WTC11 (cell line): ENCODE data around the gene SOX8. TPM values are rescaled to one million over a fixed set of nuclear protein-coding genes. Genes with fewer than 3 reads are reported as not detected.

Experiments used
- ATAC-seq: fragments of 200-7000 bp; cut with Tn5 transposase; 2 replicates; pipeline ENCODE4 v1.10.0; 2021; ENCODE audit warnings: mild to moderate bottlenecking, moderate library complexity
- CTCF ChIA-PET: fragments of 300-600 bp; sonication (Branson Sonifier 250); formaldehyde crosslinking; loops from one replicate; lab custom pipeline; 2021; ENCODE audit warnings: antibody characterized with exemption; lab: Charles Lee
- POLR2A ChIA-PET: fragments of 350-600 bp; sonication (Branson Sonifier 250); formaldehyde crosslinking; loops from one replicate; lab custom pipeline; 2021; ENCODE audit warnings: antibody characterized with exemption; lab: Charles Lee
- DNase-seq: peaks from one replicate; pipeline ENCODE4 v3.0.0; 2021; ENCODE audit warnings: low spot score
- H3K27ac Mint-ChIP-seq: 2 replicates; pipeline ENCODE4 v1.8.0; 2021; ENCODE audit warnings: mixed read lengths
- H3K27me3 Mint-ChIP-seq: 2 replicates; pipeline ENCODE4 v1.8.0; 2021; ENCODE audit warnings: low read depth, mild to moderate bottlenecking, moderate library complexity, mixed read lengths
- H3K36me3 Mint-ChIP-seq: 2 replicates; pipeline ENCODE4 v1.8.0; 2021; ENCODE audit warnings: mixed read lengths
- H3K4me1 Mint-ChIP-seq: 2 replicates; pipeline ENCODE4 v1.8.0; 2022; ENCODE audit warnings: mixed read lengths
- H3K4me3 Mint-ChIP-seq: 2 replicates; pipeline ENCODE4 v1.8.0; 2021; ENCODE audit warnings: mild to moderate bottlenecking, moderate library complexity, mixed read lengths
- H3K9me3 Mint-ChIP-seq: 2 replicates; pipeline ENCODE4 v1.8.0; 2021; ENCODE audit warnings: mixed read lengths
- CBFB ChIP-seq: sonication (generic); formaldehyde crosslinking; IDR thresholded peaks from 2 replicates; pipeline ENCODE4 v1.8.1; 2022; ENCODE audit warnings: mild to moderate bottlenecking, low read depth, missing genetic modification reagents
- CREB1 ChIP-seq: sonication (generic); formaldehyde crosslinking; IDR thresholded peaks from 2 replicates; pipeline ENCODE4 v1.8.0; 2023; ENCODE audit warnings: mild to moderate bottlenecking, missing genetic modification reagents
- ETV6 ChIP-seq: sonication (generic); formaldehyde crosslinking; IDR thresholded peaks from 2 replicates; pipeline ENCODE4 v1.8.1; 2022; ENCODE audit warnings: mild to moderate bottlenecking, missing genetic modification reagents
- KAT7 ChIP-seq: sonication (generic); formaldehyde crosslinking; IDR thresholded peaks from 2 replicates; pipeline ENCODE4 v1.8.1; 2023; ENCODE audit warnings: missing genetic modification reagents, mild to moderate bottlenecking, borderline replicate concordance
- MYBL2 ChIP-seq: sonication (generic); formaldehyde crosslinking; IDR thresholded peaks from 2 replicates; pipeline ENCODE4 v1.8.1; 2023; ENCODE audit warnings: mild to moderate bottlenecking, moderate library complexity, missing genetic modification reagents
- NR3C1 ChIP-seq: sonication (generic); formaldehyde crosslinking; conservative IDR thresholded peaks from 2 replicates; pipeline ENCODE4 v1.8.1; 2023; ENCODE audit warnings: low read depth, mild to moderate bottlenecking, missing genetic modification reagents
- OVOL2 ChIP-seq: fragments of 250-450 bp; sonication (Bioruptor Pico); IDR thresholded peaks from 2 replicates; pipeline ENCODE4 v1.9.0; 2021; ENCODE audit warnings: mild to moderate bottlenecking, borderline replicate concordance
- RELA ChIP-seq: sonication (generic); formaldehyde crosslinking; IDR thresholded peaks from 2 replicates; pipeline ENCODE4 v1.8.1; 2022; ENCODE audit warnings: missing genetic modification reagents, mild to moderate bottlenecking, borderline replicate concordance
- SP1 ChIP-seq: sonication (generic); formaldehyde crosslinking; conservative IDR thresholded peaks from 2 replicates; pipeline ENCODE4 v1.8.1; 2022; ENCODE audit warnings: missing genetic modification reagents
- TEAD1 ChIP-seq: sonication (generic); formaldehyde crosslinking; IDR thresholded peaks from 2 replicates; pipeline ENCODE4 v1.8.0; 2022; ENCODE audit warnings: mild to moderate bottlenecking, missing genetic modification reagents
- ZNF317 ChIP-seq: sonication (generic); formaldehyde crosslinking; IDR thresholded peaks from 2 replicates; pipeline ENCODE4 v1.8.1; 2023; ENCODE audit warnings: low read depth, mild to moderate bottlenecking, moderate library complexity, missing genetic modification reagents, borderline replicate concordance
- ZNF416 ChIP-seq: fragments of 250-450 bp; sonication (Bioruptor Pico); IDR thresholded peaks from 2 replicates; pipeline ENCODE4 v1.9.0; 2021; ENCODE audit warnings: mild to moderate bottlenecking, inconsistent platforms
- total RNA-seq: library from RNA; stranded (reverse); gene quantifications from 3 replicates; pipeline ENCODE4 v1.2.3, GENCODE V29; 2021
- TF ChIP-seq, protein P1 (sequence below): sonication (generic); formaldehyde crosslinking; IDR thresholded peaks from 2 replicates; pipeline ENCODE4 v1.8.1; 2023; ENCODE audit warnings: mild to moderate bottlenecking, missing genetic modification reagents
- TF ChIP-seq, protein P2 (sequence below): sonication (generic); formaldehyde crosslinking; IDR thresholded peaks from 2 replicates; pipeline ENCODE4 v1.8.1; 2023; ENCODE audit warnings: mild to moderate bottlenecking, missing genetic modification reagents, moderate library complexity
- TF ChIP-seq, protein P3 (sequence below): fragments of 200-600 bp; IDR thresholded peaks from 2 replicates; pipeline ENCODE4 v1.8.0; 2022; ENCODE audit warnings: antibody characterized with exemption
- TF ChIP-seq, protein P4 (sequence below): sonication (generic); formaldehyde crosslinking; IDR thresholded peaks from 2 replicates; pipeline ENCODE4 v1.8.0; 2022; ENCODE audit warnings: mild to moderate bottlenecking, missing genetic modification reagents
- TF ChIP-seq, protein P5 (sequence below): sonication (generic); formaldehyde crosslinking; IDR thresholded peaks from 2 replicates; pipeline ENCODE4 v1.8.0; 2022; ENCODE audit warnings: mild to moderate bottlenecking, missing genetic modification reagents
- TF ChIP-seq, protein P6 (sequence below): sonication (generic); formaldehyde crosslinking; IDR thresholded peaks from 2 replicates; pipeline ENCODE4 v1.8.0; 2023; ENCODE audit warnings: missing genetic modification reagents, mild to moderate bottlenecking, borderline replicate concordance
- TF ChIP-seq, protein P7 (sequence below): fragments of 250-450 bp; sonication (Bioruptor Pico); IDR thresholded peaks from 2 replicates; pipeline ENCODE4 v2.1.2; 2022; ENCODE audit warnings: mild to moderate bottlenecking, moderate library complexity

SOX8 gene
- total RNA-seq, 1 experiment from 2014 or later = 12.3 TPM

DNA sequence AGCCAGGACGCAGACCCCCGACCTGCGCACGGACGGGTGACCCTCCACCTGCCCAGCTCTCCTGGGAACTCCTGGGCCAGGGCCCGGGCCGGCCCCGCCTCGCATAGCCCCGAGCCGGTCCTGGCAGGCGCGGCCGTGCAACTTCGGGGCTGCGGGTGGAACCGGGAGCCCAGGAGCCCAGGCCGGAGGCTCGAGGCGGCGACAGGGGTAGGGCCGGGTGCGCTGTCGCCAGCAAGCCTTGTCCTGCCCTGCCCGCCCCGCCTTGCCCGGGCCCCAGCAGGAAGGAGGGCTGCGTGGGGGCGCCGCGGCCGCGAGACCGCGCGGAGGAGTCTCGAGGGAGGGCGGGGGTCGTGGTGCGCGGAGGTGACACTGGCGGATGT is 11.2 kb upstream of the SOX8 start:
- H3K27ac Mint-ChIP-seq = no peak overlapping the region
- DNase-seq (no peak), ATAC-seq (peak; percentile 29)
- peaks cover 16% of the 10 kb centered on the region for H3K27me3 Mint-ChIP-seq
- peaks cover 12% of the 10 kb centered on the region for H3K4me1 Mint-ChIP-seq
- H3K36me3 Mint-ChIP-seq = peaks cover 5% of the 10 kb centered on the region
- H3K4me3 Mint-ChIP-seq = peak overlapping the region; percentile 68
- TF ChIP-seq RELA = peak; percentile 58; the same call in 1 of the 2 replicates
- TF ChIP-seq, protein P1, sequence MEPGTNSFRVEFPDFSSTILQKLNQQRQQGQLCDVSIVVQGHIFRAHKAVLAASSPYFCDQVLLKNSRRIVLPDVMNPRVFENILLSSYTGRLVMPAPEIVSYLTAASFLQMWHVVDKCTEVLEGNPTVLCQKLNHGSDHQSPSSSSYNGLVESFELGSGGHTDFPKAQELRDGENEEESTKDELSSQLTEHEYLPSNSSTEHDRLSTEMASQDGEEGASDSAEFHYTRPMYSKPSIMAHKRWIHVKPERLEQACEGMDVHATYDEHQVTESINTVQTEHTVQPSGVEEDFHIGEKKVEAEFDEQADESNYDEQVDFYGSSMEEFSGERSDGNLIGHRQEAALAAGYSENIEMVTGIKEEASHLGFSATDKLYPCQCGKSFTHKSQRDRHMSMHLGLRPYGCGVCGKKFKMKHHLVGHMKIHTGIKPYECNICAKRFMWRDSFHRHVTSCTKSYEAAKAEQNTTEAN (CRISPR knock-in tag) = 0 out of 2 replicates have a peak, but pooled peaks have one; percentile 60
- TF ChIP-seq MYBL2 (CRISPR knock-in tag) = peak; percentile 67; the same call in 1 of the 2 replicates
- 0 out of 2 replicates have a peak, but pooled peaks have one; percentile 12 for TF ChIP-seq CREB1 (CRISPR knock-in tag)
- TF ChIP-seq TEAD1 (CRISPR knock-in tag) = no peak
- 0 out of 2 replicates have a peak, but pooled peaks have one; percentile 25 for TF ChIP-seq ETV6 (CRISPR knock-in tag)
- ChIA-PET POLR2A (interaction anchor here (1.8 kb wide), 1 partner anchor 11 kb away, joined by 7 read pairs; the partner anchor contains the start of gene SOX8), CTCF (interaction anchor here (0.9 to 4.5 kb wide), 2 partner anchors 11 to 85 kb away, joined by 4 to 18 read pairs; partner anchors contain the start of gene SOX8)
- peaks cover 2% of the 10 kb centered on the region for H3K9me3 Mint-ChIP-seq

DNA sequence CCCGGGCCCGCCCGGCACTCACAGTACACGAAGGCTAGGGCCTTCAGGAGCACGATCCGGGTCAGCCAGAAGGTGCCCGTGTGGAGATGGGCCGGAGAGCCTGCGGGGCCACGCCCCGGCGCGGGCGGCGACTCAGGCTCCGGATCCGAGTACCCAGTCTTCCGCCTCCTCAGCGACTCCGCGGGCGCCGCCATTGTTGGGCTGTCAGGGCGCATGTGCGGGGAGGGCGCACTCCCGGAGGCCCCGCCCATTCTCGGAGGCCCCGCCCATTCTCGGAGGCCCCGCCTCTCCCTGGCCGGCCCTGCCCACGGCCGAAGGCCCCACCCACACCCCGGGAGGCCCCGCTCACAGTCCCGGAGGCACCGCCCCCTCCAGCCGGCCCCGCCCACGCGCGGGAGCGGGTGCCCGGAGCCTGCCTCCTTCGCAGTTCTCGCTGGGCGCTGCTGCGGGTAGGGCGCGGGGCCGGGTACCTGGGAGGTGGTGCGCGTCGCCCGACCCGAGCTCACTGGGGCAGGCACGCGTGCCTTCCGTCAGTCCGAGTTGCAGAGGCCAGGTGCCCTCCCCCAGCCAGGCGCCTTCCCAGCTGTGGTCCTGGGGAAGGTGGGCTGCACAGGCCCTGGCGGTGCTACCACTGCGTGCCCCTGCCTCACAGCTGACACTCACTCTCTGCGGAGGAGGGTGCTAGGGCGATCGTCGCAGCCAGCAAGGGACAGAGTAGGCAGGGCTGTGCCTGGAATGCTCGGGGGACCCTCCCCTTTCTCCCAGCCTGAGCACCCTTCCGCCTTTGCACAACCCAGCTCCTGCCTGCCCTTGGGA is 10.6 kb upstream of the SOX8 start, which contains the start of gene LMF1:
Gene LMF1 (minus strand): TSS at position 219 of the 816 bp plus-strand sequence. CDS start 4 bp downstream, at position 215.
- Mint-ChIP-seq H3K4me3 (peak within 1 kb of the TSS; percentile 68), H3K27ac (no peak within 1 kb of the TSS), H3K9me3 (peaks cover 6% of the 10 kb centered on the region), H3K36me3 (peaks cover 5% of the 10 kb centered on the region; the same call in 1 of the 2 replicates), H3K27me3 (peaks cover 16% of the 10 kb centered on the region), H3K4me1 (peaks cover 12% of the 10 kb centered on the region)
- ChIA-PET POLR2A (interaction anchor here (2.0 kb wide), 1 partner anchor 10 kb away, joined by 9 read pairs; the partner anchor contains the start of gene SOX8), CTCF (interaction anchor here (0.5 to 4.5 kb wide), 2 partner anchors 10 to 84 kb away, joined by 3 to 18 read pairs; partner anchors contain the start of gene SOX8)
- DNase-seq = peak; percentile 94
- peak; percentile 89 for ATAC-seq
- no peak for TF ChIP-seq NR3C1
- TF ChIP-seq OVOL2 = no peak
- TF ChIP-seq, protein P2, sequence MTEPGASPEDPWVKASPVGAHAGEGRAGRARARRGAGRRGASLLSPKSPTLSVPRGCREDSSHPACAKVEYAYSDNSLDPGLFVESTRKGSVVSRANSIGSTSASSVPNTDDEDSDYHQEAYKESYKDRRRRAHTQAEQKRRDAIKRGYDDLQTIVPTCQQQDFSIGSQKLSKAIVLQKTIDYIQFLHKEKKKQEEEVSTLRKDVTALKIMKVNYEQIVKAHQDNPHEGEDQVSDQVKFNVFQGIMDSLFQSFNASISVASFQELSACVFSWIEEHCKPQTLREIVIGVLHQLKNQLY (CRISPR knock-in tag) = no peak
- TF ChIP-seq ZNF317 = no peak
- TF ChIP-seq TEAD1 (CRISPR knock-in tag) = 0 out of 2 replicates have a peak, but pooled peaks have one; percentile 53
- TF ChIP-seq, protein P3, sequence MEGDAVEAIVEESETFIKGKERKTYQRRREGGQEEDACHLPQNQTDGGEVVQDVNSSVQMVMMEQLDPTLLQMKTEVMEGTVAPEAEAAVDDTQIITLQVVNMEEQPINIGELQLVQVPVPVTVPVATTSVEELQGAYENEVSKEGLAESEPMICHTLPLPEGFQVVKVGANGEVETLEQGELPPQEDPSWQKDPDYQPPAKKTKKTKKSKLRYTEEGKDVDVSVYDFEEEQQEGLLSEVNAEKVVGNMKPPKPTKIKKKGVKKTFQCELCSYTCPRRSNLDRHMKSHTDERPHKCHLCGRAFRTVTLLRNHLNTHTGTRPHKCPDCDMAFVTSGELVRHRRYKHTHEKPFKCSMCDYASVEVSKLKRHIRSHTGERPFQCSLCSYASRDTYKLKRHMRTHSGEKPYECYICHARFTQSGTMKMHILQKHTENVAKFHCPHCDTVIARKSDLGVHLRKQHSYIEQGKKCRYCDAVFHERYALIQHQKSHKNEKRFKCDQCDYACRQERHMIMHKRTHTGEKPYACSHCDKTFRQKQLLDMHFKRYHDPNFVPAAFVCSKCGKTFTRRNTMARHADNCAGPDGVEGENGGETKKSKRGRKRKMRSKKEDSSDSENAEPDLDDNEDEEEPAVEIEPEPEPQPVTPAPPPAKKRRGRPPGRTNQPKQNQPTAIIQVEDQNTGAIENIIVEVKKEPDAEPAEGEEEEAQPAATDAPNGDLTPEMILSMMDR = no peak
- TF ChIP-seq, protein P4, sequence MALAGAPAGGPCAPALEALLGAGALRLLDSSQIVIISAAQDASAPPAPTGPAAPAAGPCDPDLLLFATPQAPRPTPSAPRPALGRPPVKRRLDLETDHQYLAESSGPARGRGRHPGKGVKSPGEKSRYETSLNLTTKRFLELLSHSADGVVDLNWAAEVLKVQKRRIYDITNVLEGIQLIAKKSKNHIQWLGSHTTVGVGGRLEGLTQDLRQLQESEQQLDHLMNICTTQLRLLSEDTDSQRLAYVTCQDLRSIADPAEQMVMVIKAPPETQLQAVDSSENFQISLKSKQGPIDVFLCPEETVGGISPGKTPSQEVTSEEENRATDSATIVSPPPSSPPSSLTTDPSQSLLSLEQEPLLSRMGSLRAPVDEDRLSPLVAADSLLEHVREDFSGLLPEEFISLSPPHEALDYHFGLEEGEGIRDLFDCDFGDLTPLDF (CRISPR knock-in tag) = no peak
- TF ChIP-seq, protein P5, sequence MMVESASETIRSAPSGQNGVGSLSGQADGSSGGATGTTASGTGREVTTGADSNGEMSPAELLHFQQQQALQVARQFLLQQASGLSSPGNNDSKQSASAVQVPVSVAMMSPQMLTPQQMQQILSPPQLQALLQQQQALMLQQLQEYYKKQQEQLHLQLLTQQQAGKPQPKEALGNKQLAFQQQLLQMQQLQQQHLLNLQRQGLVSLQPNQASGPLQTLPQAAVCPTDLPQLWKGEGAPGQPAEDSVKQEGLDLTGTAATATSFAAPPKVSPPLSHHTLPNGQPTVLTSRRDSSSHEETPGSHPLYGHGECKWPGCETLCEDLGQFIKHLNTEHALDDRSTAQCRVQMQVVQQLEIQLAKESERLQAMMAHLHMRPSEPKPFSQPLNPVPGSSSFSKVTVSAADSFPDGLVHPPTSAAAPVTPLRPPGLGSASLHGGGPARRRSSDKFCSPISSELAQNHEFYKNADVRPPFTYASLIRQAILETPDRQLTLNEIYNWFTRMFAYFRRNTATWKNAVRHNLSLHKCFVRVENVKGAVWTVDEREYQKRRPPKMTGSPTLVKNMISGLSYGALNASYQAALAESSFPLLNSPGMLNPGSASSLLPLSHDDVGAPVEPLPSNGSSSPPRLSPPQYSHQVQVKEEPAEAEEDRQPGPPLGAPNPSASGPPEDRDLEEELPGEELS = no peak
- TF ChIP-seq KAT7 = peak; percentile 40; the same call in 1 of the 2 replicates
- TF ChIP-seq, protein P6, sequence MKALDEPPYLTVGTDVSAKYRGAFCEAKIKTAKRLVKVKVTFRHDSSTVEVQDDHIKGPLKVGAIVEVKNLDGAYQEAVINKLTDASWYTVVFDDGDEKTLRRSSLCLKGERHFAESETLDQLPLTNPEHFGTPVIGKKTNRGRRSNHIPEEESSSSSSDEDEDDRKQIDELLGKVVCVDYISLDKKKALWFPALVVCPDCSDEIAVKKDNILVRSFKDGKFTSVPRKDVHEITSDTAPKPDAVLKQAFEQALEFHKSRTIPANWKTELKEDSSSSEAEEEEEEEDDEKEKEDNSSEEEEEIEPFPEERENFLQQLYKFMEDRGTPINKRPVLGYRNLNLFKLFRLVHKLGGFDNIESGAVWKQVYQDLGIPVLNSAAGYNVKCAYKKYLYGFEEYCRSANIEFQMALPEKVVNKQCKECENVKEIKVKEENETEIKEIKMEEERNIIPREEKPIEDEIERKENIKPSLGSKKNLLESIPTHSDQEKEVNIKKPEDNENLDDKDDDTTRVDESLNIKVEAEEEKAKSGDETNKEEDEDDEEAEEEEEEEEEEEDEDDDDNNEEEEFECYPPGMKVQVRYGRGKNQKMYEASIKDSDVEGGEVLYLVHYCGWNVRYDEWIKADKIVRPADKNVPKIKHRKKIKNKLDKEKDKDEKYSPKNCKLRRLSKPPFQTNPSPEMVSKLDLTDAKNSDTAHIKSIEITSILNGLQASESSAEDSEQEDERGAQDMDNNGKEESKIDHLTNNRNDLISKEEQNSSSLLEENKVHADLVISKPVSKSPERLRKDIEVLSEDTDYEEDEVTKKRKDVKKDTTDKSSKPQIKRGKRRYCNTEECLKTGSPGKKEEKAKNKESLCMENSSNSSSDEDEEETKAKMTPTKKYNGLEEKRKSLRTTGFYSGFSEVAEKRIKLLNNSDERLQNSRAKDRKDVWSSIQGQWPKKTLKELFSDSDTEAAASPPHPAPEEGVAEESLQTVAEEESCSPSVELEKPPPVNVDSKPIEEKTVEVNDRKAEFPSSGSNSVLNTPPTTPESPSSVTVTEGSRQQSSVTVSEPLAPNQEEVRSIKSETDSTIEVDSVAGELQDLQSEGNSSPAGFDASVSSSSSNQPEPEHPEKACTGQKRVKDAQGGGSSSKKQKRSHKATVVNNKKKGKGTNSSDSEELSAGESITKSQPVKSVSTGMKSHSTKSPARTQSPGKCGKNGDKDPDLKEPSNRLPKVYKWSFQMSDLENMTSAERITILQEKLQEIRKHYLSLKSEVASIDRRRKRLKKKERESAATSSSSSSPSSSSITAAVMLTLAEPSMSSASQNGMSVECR (CRISPR knock-in tag) = peak; percentile 47; the same call in 1 of the 2 replicates
- TF ChIP-seq ZNF416 (CRISPR knock-in tag) = no peak
- TF ChIP-seq, protein P7, sequence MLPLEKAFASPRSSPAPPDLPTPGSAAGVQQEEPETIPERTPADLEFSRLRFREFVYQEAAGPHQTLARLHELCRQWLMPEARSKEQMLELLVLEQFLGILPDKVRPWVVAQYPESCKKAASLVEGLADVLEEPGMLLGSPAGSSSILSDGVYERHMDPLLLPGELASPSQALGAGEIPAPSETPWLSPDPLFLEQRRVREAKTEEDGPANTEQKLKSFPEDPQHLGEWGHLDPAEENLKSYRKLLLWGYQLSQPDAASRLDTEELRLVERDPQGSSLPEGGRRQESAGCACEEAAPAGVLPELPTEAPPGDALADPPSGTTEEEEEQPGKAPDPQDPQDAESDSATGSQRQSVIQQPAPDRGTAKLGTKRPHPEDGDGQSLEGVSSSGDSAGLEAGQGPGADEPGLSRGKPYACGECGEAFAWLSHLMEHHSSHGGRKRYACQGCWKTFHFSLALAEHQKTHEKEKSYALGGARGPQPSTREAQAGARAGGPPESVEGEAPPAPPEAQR = no peak
- 0 out of 2 replicates have a peak, but pooled peaks have one; percentile 11 for TF ChIP-seq ETV6 (CRISPR knock-in tag)
- peak; percentile 91 for TF ChIP-seq SP1
- no peak for TF ChIP-seq CBFB (CRISPR knock-in tag)
